GM12865 (cell line): ENCODE results near the gene EDN2.

Experiments used
- DNase-seq: peaks from one replicate; pipeline ENCODE4 v3.0.0; 2010; ENCODE audit warnings: low read depth
- H3K4me3 ChIP-seq: 2 replicates; pipeline ENCODE4 v1.5.1; 2011; ENCODE audit warnings: mild to moderate bottlenecking, low read depth, low read length, control low read depth
- CTCF ChIP-seq: IDR thresholded peaks from 2 replicates; pipeline ENCODE4 v1.5.1; 2011; ENCODE audit warnings: low read length, control low read depth, low read depth, inconsistent platforms; ENCODE audit not compliant: insufficient read depth; ENCODE audit errors: missing control alignments

The EDN2 gene

DNA sequence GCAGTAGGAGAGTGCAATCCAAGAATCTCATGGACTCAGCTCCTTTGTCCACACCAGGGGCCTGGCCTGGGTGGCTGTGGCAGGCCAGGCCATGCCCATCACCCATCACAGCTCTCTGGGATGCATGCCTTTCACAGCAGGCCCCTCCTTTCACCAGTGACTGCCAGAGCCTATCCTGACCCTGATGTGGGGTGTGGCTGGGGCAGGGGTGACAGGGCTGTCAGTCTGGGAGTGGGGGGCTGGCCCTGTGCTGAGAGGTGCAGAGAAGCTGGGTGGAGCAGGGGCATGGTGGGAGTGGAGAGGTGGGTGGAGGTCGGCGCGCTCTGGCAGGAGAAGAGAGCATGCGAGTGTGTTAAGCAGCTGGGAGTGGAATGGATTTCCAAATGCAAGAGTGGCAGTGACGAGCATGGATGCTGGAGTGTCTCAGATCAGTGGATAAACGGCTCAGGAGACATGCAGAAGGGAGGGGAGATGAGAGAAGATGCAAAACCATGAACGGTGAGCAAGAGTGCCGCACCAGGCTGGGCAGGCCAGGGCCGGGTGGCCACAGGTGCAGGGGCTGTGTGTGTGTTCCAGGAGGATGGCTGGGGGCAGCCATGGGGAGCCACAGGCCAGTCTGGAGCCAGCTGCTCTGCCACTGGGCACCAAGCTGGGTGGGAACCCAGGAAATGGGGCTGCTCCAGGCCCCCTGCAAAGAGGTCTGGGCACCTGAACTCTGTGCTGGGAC, 39.6 kb upstream of the EDN2 start:
- DNase-seq = no peak
- no peak for TF ChIP-seq CTCF
- H3K4me3 ChIP-seq = no peak overlapping the region

GRCh38 chr1:41523071-41523470, 38.6 kb upstream of the EDN2 start:
- TF ChIP-seq CTCF = no peak
- DNase-seq = no peak
- no peak overlapping the region for H3K4me3 ChIP-seq

- no peak for TF ChIP-seq CTCF
- no peak for DNase-seq
- no peak overlapping the region for H3K4me3 ChIP-seq
Observed at GRCh38 chr1:41521766-41522165, 37.3 kb upstream of the EDN2 start.

- TF ChIP-seq CTCF = no peak
- no peak for DNase-seq
- H3K4me3 ChIP-seq = no peak overlapping the region
Observed at GRCh38 chr1:41520951-41521752, 36.7 kb upstream of the EDN2 start.

GRCh38 chr1:41519667-41520066, 35.2 kb upstream of the EDN2 start:
- DNase-seq = no peak
- no peak overlapping the region for H3K4me3 ChIP-seq
- TF ChIP-seq CTCF = no peak

GRCh38 chr1:41518471-41518870, 34.0 kb upstream of the EDN2 start:
- TF ChIP-seq CTCF = no peak

More at GRCh38 chr1:41518471-41518870, 34.0 kb upstream of the EDN2 start:
- no peak for DNase-seq
- no peak overlapping the region for H3K4me3 ChIP-seq
